Right lobe of liver (tissue), 6 donors: Measurements from ENCODE around the gene MRAP. TPM values are rescaled to one million over a fixed set of nuclear protein-coding genes. Genes with fewer than 3 reads are reported as not detected.

ENCODE experiments used
- ATAC-seq, 4 donors: fragments of 200-7000 bp; cut with Tn5 transposase; one replicate each; pipeline ENCODE4 v1.9.1; 2020; ENCODE audit warnings: mild to moderate bottlenecking in 4 of 4, moderate library complexity in 4 of 4
- DNase-seq, 3 donors: peaks; one replicate each; pipeline ENCODE4 v3.0.0-alpha.2; 2020
- H3K27ac ChIP-seq, 3 donors: fragments of 200-600 bp; one replicate each; pipeline ENCODE4 v1.8.0; 2022
- H3K27me3 ChIP-seq, 2 donors: fragments of 200-600 bp; one replicate each; pipeline ENCODE4 v1.8.0; 2022
- H3K36me3 ChIP-seq, 4 donors: fragments of 200-600 bp; sonication (generic) in 1 of 4; one replicate each; pipeline versions ENCODE4 v1.5.1 to v1.8.0; 2017 to 2022; ENCODE audit warnings: control low read depth in 1 of 4
- H3K4me1 ChIP-seq, 4 donors: fragments of 200-600 bp; sonication (generic) in 1 of 4; one replicate each; pipeline versions ENCODE4 v1.5.1 to v1.8.0; 2017 to 2022; ENCODE audit warnings: control low read depth in 1 of 4
- H3K4me3 ChIP-seq, 3 donors: fragments of 200-600 bp; one replicate each; pipeline ENCODE4 v1.8.0; 2022
- H3K9me3 ChIP-seq, 4 donors: fragments of 200-600 bp; sonication (generic) in 1 of 4; one replicate each; pipeline versions ENCODE4 v1.5.1 to v1.8.0; 2017 to 2022; ENCODE audit warnings: control low read depth in 1 of 4
- CTCF ChIP-seq, 4 donors: fragments of 200-600 bp in 3 of 4; fragments of 450-650 bp in 1 of 4; IDR thresholded peaks; one replicate each; pipeline versions ENCODE4 v1.5.1 to v1.8.0; 2016 to 2022; ENCODE audit warnings: antibody characterized with exemption in 4 of 4, mild to moderate bottlenecking in 2 of 4
- POLR2A ChIP-seq: fragments of 450-650 bp; IDR thresholded peaks from one replicate; pipeline ENCODE4 v1.6.1; 2017; ENCODE audit warnings: antibody characterized with exemption, mild to moderate bottlenecking
- WGBS: methylation state at CpG from one replicate; pipeline ENCODE4 v1.1.6; 2018; ENCODE audit warnings: low coverage, low lambda C conversion rate; ENCODE audit not compliant: insufficient coverage; ENCODE audit errors: missing lambda C conversion rate; 5-methylcytosine and 5-hydroxymethylcytosine counted together
- intact Hi-C, 2 donors: fragments of 100-400 bp; cut with DNase I; formaldehyde crosslinking; loops; one replicate each; pipeline versions ENCODE4 v1.11.2 to v1.14.1; 2022
- total RNA-seq, 6 experiments: library from RNA; depleted of rRNA in 2 of 6; stranded (reverse); fragments of >200 nt in 2 of 6; fragmentation: NEBNext Ultra II Directional in 3 of 6; extraction: Animal tissue kit (Norgen Biotek cat#: 25700) in 3 of 6; gene quantifications; one replicate each; pipeline versions ENCODE4 v1.1.0 to v1.2.4, GENCODE V29; 2016 to 2023
- donor health status: DM: no; HTN: yes; CAD: no.
- donor health status: DM: no; HTN: no; CAD: no.
- donor health status: DM: no; HTN: no; CAD: no.
- donor health status: DM: no; HTN: yes; CAD: no.
- donor health status: DM: no; HTN: yes; CAD: no.

Gene MRAP
- total RNA-seq, 6 experiments from 2014 or later = 0.37 to 3.0 (median 1.7) TPM; not detected in 1

DNA sequence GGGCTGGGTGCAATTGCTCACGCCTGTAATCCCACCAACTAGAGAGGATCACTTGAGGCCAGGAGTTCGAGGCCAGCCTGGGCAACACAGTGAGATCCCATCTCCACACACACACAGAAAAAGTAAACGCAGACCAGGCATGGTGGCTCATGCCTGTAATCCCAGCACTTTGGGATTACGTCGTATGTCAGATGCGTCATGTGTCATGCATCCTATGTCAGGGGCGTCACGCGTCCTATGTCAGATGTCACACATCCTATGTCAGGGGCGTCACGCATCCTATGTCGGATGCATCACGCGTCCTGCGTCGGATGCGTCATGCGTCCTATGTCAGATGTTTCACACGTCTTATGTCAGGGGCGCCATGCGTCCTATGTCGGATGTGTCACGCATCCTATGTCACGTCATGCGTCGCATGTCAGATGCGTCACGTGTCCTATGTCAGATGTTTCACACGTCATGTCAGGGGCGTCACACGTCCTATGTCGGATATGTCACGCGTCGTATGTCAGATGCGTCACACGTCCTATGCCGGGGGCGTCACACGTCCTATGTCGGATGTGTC is 1.5 kb downstream of the MRAP start:
- no peak for TF ChIP-seq POLR2A
- TF ChIP-seq CTCF (IDR thresholded peaks at IDR 0.05) = no peak
- Histone ChIP-seq H3K27me3 (no peaks in the 10 kb centered on the region), H3K4me3 (no peak overlapping the region), H3K36me3 (no peaks in the 10 kb centered on the region), H3K4me1 (peaks cover 0 to 17% (median 4%) of the 10 kb centered on the region in 4 donors), H3K9me3 (no peaks in the 10 kb centered on the region), H3K27ac (no peak overlapping the region)
- WGBS = 97% methylated on average over 35 of the region's 41 CpGs
- intact Hi-C loops = no loop called here
- ATAC-seq (no peak), DNase-seq (no peak)

DNA sequence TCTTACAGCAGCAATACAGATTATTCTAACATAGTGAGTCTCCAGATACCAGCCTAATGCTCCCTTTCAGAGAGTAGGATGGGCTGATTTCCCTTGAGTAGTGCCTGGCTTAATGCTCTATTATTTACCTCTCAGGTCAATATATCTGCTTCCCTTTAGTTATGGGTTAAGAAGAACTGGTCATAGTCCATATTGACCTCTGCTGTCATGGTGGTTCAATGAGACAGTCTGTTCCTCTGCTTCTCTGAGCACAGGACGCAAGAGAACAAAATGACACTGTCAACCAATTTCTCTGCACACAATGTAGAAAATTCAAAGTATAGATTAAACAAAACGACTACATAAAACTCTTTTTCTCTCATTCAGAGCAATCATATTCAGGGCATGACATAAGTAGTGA is 2.9 kb downstream of the MRAP start:
- no peaks in the 10 kb centered on the region for H3K36me3 ChIP-seq
- no peak overlapping the region for H3K27ac ChIP-seq
- 54% methylated on average over 2 of the region's 2 CpGs for WGBS
- intact Hi-C loops = no loop called here
- H3K4me3 ChIP-seq = no peak overlapping the region
- no peaks in the 10 kb centered on the region for H3K9me3 ChIP-seq
- no peak for DNase-seq
- TF ChIP-seq POLR2A = no peak
- no peak for TF ChIP-seq CTCF (IDR thresholded peaks at IDR 0.05)
- ATAC-seq = no peak
- peaks cover 0 to 17% (median 4%) of the 10 kb centered on the region in 4 donors for H3K4me1 ChIP-seq
- H3K27me3 ChIP-seq = no peaks in the 10 kb centered on the region

GRCh38 chr21:32302560-32302959 is 3.9 kb downstream of the MRAP start:
- Histone ChIP-seq H3K36me3 (no peaks in the 10 kb centered on the region), H3K27ac (no peak overlapping the region), H3K4me3 (no peak overlapping the region), H3K27me3 (no peaks in the 10 kb centered on the region), H3K9me3 (no peaks in the 10 kb centered on the region), H3K4me1 (peaks cover 0 to 17% (median 4%) of the 10 kb centered on the region in 4 donors)
- ATAC-seq (no peak), DNase-seq (no peak)
- 65% methylated on average over 6 of the region's 6 CpGs for WGBS
- no peak for TF ChIP-seq CTCF (IDR thresholded peaks at IDR 0.05)
- no peak for TF ChIP-seq POLR2A
- intact Hi-C loops = no loop called here

DNA sequence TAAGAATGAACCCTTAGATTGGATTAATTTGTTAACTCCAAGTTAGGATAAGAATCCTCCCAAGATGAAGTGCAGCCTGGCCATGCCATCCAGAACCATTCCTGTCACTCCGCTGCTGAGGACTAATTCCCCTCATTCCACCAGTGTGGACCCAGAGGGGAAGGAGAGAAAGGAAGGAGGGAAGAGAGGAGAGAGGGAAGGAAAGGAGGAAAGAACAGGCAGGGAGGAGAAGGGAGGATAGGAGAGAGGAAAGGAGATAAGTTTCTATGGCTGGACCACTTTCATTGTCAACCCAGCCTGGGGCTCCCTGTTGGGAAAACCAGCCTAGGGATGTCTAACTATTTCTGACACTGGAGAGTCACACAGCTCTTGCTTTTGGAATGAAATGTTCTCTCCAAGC is 4.7 kb downstream of the MRAP start:
- no peak overlapping the region for H3K4me3 ChIP-seq
- no peaks in the 10 kb centered on the region for H3K27me3 ChIP-seq
- H3K36me3 ChIP-seq = no peaks in the 10 kb centered on the region
- intact Hi-C loops = no loop called here
- no peaks in the 10 kb centered on the region for H3K9me3 ChIP-seq
- ATAC-seq = no peak
- WGBS = no CpG with 5 or more reads among the region's 1 CpG
- H3K4me1 ChIP-seq = peaks cover 0 to 9% (median under 1%) of the 10 kb centered on the region in 4 donors
- no peak for DNase-seq
- TF ChIP-seq CTCF (IDR thresholded peaks at IDR 0.05) (no peak), POLR2A (no peak)
- H3K27ac ChIP-seq = no peak overlapping the region

DNA sequence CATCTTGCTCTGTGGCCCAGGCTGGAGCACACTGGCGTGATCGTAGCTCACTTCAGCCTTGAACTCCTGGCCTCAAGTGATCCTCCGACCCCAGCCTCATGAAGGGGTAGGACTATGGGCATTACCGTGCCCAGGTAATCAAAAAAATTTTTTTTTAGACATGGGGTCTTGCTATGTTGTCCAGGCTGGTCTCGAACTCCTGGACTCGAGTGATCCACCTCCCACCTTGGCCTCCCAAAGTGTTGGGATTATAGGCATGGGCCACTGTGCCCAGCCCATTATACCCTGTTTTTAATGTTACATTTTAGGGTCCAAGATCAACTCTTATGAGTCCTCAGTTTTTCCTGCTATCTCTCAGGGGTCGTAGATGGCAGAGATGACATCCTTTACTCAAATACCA is 6.3 kb downstream of the MRAP start:
- no peak for DNase-seq
- Histone ChIP-seq H3K27me3 (no peaks in the 10 kb centered on the region), H3K9me3 (no peaks in the 10 kb centered on the region), H3K27ac (no peak overlapping the region), H3K4me3 (no peak overlapping the region), H3K4me1 (no peaks in the 10 kb centered on the region), H3K36me3 (no peaks in the 10 kb centered on the region)
- TF ChIP-seq CTCF (IDR thresholded peaks at IDR 0.05) (no peak), POLR2A (no peak)
- no peak for ATAC-seq
- intact Hi-C loops = no loop called here
- WGBS = 96% methylated on average over 4 of the region's 7 CpGs
